Neural cell (in vitro differentiated cells): ENCODE results near the gene TUBB1. TPM values are rescaled to one million over a fixed set of nuclear protein-coding genes. Genes with fewer than 3 reads are reported as not detected.

Experiments
- H2AFZ ChIP-seq: fragments of 200-600, 300-800 bp; sonication (generic), shearing (Covaris generic); 2 replicates; pipeline ENCODE4 v1.6.0; 2014; ENCODE audit warnings: low read depth, mild to moderate bottlenecking, antibody characterized with exemption, low read length, moderate library complexity
- H3F3A ChIP-seq: fragments of 200-600 bp; shearing (Covaris generic); 2 replicates; pipeline ENCODE4 v1.6.1; 2016; ENCODE audit warnings: mild to moderate bottlenecking, moderate library complexity, mixed read lengths, antibody characterized with exemption, low read length; ENCODE audit not compliant: insufficient read depth, poor library complexity, severe bottlenecking
- H3K27ac ChIP-seq: fragments of 200-600, 300-800 bp; sonication (generic), shearing (Covaris generic); 2 replicates; pipeline ENCODE4 v1.5.1; 2014; ENCODE audit warnings: mild to moderate bottlenecking, low read length, moderate library complexity
- H3K27me3 ChIP-seq: fragments of 300-800, 200-600 bp; sonication (generic), shearing (Covaris generic); 2 replicates; pipeline ENCODE4 v1.6.0; 2014; ENCODE audit warnings: mild to moderate bottlenecking, low read depth, low read length, moderate library complexity; ENCODE audit not compliant: insufficient read depth
- H3K36me3 ChIP-seq: fragments of 300-800, 200-600 bp; sonication (generic), shearing (Covaris generic); 2 replicates; pipeline ENCODE4 v1.5.1; 2014; ENCODE audit warnings: mild to moderate bottlenecking, antibody characterized with exemption, low read length, moderate library complexity; ENCODE audit not compliant: insufficient read depth
- H3K4me2 ChIP-seq: fragments of 300-800, 200-600 bp; sonication (generic), shearing (Covaris generic); 2 replicates; pipeline ENCODE4 v1.6.0; 2014; ENCODE audit warnings: mild to moderate bottlenecking, low read length
- H3K4me3 ChIP-seq: fragments of 300-800, 200-600 bp; sonication (generic), shearing (Covaris generic); 2 replicates; pipeline ENCODE4 v1.5.1; 2014; ENCODE audit warnings: mild to moderate bottlenecking, low read length, moderate library complexity
- H3K79me2 ChIP-seq: fragments of 200-600 bp; shearing (Covaris generic); replicated peaks from 2 replicates; pipeline ENCODE4 v1.6.0; 2014; ENCODE audit warnings: mild to moderate bottlenecking, low read length, moderate library complexity; ENCODE audit not compliant: insufficient read depth
- H3K9ac ChIP-seq: fragments of 300-800, 200-600 bp; sonication (generic), shearing (Covaris generic); 2 replicates; pipeline ENCODE4 v1.6.1; 2016; ENCODE audit warnings: mild to moderate bottlenecking, low read length, mixed read lengths
- H3K9me2 ChIP-seq: fragments of 200-600 bp; shearing (Covaris generic); 2 replicates; pipeline ENCODE4 v1.6.1; 2016; ENCODE audit warnings: mild to moderate bottlenecking, low read length, mixed read lengths; ENCODE audit not compliant: insufficient read depth
- H3K9me3 ChIP-seq: fragments of 200-600, 300-800 bp; sonication (generic), shearing (Covaris generic); 2 replicates; pipeline ENCODE4 v1.6.1; 2016; ENCODE audit warnings: mild to moderate bottlenecking, mixed run types, low read length, moderate library complexity, mixed read lengths
- H4K20me1 ChIP-seq: fragments of 200-600 bp; shearing (Covaris generic); 2 replicates; pipeline ENCODE4 v1.6.1; 2016; ENCODE audit warnings: mild to moderate bottlenecking, mixed run types; ENCODE audit not compliant: insufficient read depth
- CTCF ChIP-seq: fragments of 450-650 bp; IDR thresholded peaks from 2 replicates; pipeline ENCODE4 v1.5.1; 2014; ENCODE audit warnings: antibody characterized with exemption, mild to moderate bottlenecking, moderate library complexity; ENCODE audit not compliant: poor library complexity, severe bottlenecking
- EP300 ChIP-seq: fragments of 450-650 bp; conservative IDR thresholded peaks from 2 replicates; pipeline ENCODE4 v1.6.1; 2014; ENCODE audit warnings: antibody characterized with exemption, mild to moderate bottlenecking, moderate library complexity; ENCODE audit not compliant: poor library complexity, severe bottlenecking
- EZH2 ChIP-seq: fragments of 200-600, 300-800 bp; shearing (Covaris generic), sonication (generic); IDR thresholded peaks from 2 replicates; pipeline ENCODE4 v1.6.1; 2014; ENCODE audit warnings: antibody characterized with exemption, low read length, borderline replicate concordance, mild to moderate bottlenecking; ENCODE audit not compliant: insufficient read depth, poor library complexity, severe bottlenecking
- MXI1 ChIP-seq: fragments of 450-650 bp; conservative IDR thresholded peaks from 2 replicates; pipeline ENCODE4 v1.6.1; 2014; ENCODE audit warnings: antibody characterized with exemption, mild to moderate bottlenecking; ENCODE audit not compliant: poor library complexity, severe bottlenecking
- POLR2AphosphoS5 ChIP-seq: IDR thresholded peaks from 2 replicates; pipeline ENCODE4 v1.6.1; 2012
- RAD21 ChIP-seq: fragments of 450-650 bp; conservative IDR thresholded peaks from 2 replicates; pipeline ENCODE4 v1.6.1; 2014; ENCODE audit warnings: antibody characterized with exemption, mild to moderate bottlenecking, moderate library complexity
- REST ChIP-seq: IDR thresholded peaks from 2 replicates; pipeline ENCODE4 v1.6.1; 2012; ENCODE audit warnings: borderline replicate concordance
- SMC3 ChIP-seq: fragments of 450-650 bp; conservative IDR thresholded peaks from 2 replicates; pipeline ENCODE4 v1.6.1; 2014; ENCODE audit warnings: antibody characterized with exemption, mild to moderate bottlenecking, moderate library complexity; ENCODE audit not compliant: poor library complexity
- TAF1 ChIP-seq: IDR thresholded peaks from 2 replicates; pipeline ENCODE4 v1.6.1; 2012; ENCODE audit warnings: low read depth
- polyA plus RNA-seq: library from polyadenylated mRNA; depleted of rRNA; stranded (reverse); fragments of >200 nt; gene quantifications from 2 replicates; pipeline ENCODE4 v1.2.3, GENCODE V29; 2014

TUBB1 gene
- polyA plus RNA-seq, 1 donor from 2014 or later = not detected

- Histone ChIP-seq H3K27me3 (no peaks in the 10 kb centered on the region), H4K20me1 (no peaks in the 10 kb centered on the region), H3K9ac (no peak overlapping the region), H3K9me2 (no peaks in the 10 kb centered on the region), H3K36me3 (no peaks in the 10 kb centered on the region), H3K4me2 (no peak overlapping the region), H3K79me2 (no peaks in the 10 kb centered on the region), H3K4me3 (no peak overlapping the region), H2AFZ (no peak overlapping the region), H3K9me3 (no peaks in the 10 kb centered on the region), H3F3A (no peaks in the 10 kb centered on the region), H3K27ac (no peak overlapping the region)
- TF ChIP-seq TAF1 = no peak
- no peak for TF ChIP-seq EZH2
These were observed 43.9 kb upstream of the TUBB1 start for GRCh38 chr20:58975353-58975752.

- H3K79me2 ChIP-seq = no peaks in the 10 kb centered on the region
- H3K4me3 ChIP-seq = no peak overlapping the region
- no peak overlapping the region for H3K27ac ChIP-seq
- no peaks in the 10 kb centered on the region for H4K20me1 ChIP-seq
- no peaks in the 10 kb centered on the region for H3K9me3 ChIP-seq
- H3K27me3 ChIP-seq = no peaks in the 10 kb centered on the region
- no peaks in the 10 kb centered on the region for H3F3A ChIP-seq
- TF ChIP-seq EZH2 (no peak), TAF1 (no peak), SMC3 (no peak), RAD21 (no peak), EP300 (no peak), MXI1 (no peak), CTCF (no peak), REST (no peak), POLR2AphosphoS5 (no peak)
- no peak overlapping the region for H3K4me2 ChIP-seq
- H2AFZ ChIP-seq = no peak overlapping the region
- H3K9me2 ChIP-seq = no peaks in the 10 kb centered on the region
- no peaks in the 10 kb centered on the region for H3K36me3 ChIP-seq
- no peak overlapping the region for H3K9ac ChIP-seq
These were observed 43.0 kb upstream of the TUBB1 start for GRCh38 chr20:58976061-58976730.
